Endothelial cell of umbilical vein (primary cell): ENCODE results near the gene PLSCR1. TPM values are rescaled to one million over a fixed set of nuclear protein-coding genes. Genes with fewer than 3 reads are reported as not detected.

Experiments
- BruUV-seq: library from RNA; stranded (reverse); fragments of 400-500 nt; replicated peaks from 2 replicates; lab custom pipeline; 2021; lab: Mats Ljungman, UMichigan
- CTCF ChIA-PET: fragments of 300-600, 350-600 bp; sonication (Branson Sonifier 250); formaldehyde crosslinking; loops from one replicate; lab custom pipeline; 2021; ENCODE audit warnings: antibody characterized with exemption, inconsistent platforms; lab: Charles Lee
- POLR2A ChIA-PET: fragments of 300-600, 350-600 bp; sonication (Branson Sonifier 250); formaldehyde crosslinking; loops from one replicate; lab custom pipeline; 2021; ENCODE audit warnings: antibody characterized with exemption, inconsistent platforms; lab: Charles Lee
- DNase-seq: peaks from one replicate; pipeline ENCODE4 v3.0.0-alpha.2; 2011; ENCODE audit warnings: low read depth, low spot score
- FAIRE-seq: peaks from 2 replicates; lab custom pipeline; 2011; peaks lifted over from hg19 to GRCh38; lab: Jason Lieb, UNC
- H2AFZ ChIP-seq: 2 replicates; pipeline ENCODE4 v1.6.0; 2012; ENCODE audit warnings: low read depth, low read length, control low read depth, inconsistent platforms
- H3K27ac ChIP-seq: 2 replicates; pipeline ENCODE4 v1.5.1; 2011; ENCODE audit warnings: low read depth, mild to moderate bottlenecking, control low read depth, low read length, moderate library complexity; ENCODE audit not compliant: insufficient read depth
- H3K27me3 ChIP-seq, 2 experiments: 2 replicates each; pipeline versions ENCODE4 v1.6.0 to v1.6.1; 2011; ENCODE audit warnings: low read length in 2 of 2, mixed read lengths in 1 of 2; ENCODE audit not compliant: control insufficient read depth in 2 of 2, insufficient read depth in 2 of 2
- H3K36me3 ChIP-seq, 2 experiments: 2 replicates in 1 of 2; 3 replicates in 1 of 2; pipeline ENCODE4 v1.5.1; 2011; ENCODE audit warnings: low read length in 2 of 2, mild to moderate bottlenecking in 1 of 2, moderate library complexity in 1 of 2; ENCODE audit not compliant: control insufficient read depth in 2 of 2, insufficient read depth in 2 of 2; ENCODE audit errors: extremely low read depth in 1 of 2
- H3K4me1 ChIP-seq: 3 replicates; pipeline ENCODE4 v1.5.1; 2011; ENCODE audit warnings: mild to moderate bottlenecking, low read length; ENCODE audit not compliant: control insufficient read depth, insufficient read depth; ENCODE audit errors: extremely low read depth
- H3K4me2 ChIP-seq: 2 replicates; pipeline ENCODE4 v1.6.1; 2011; ENCODE audit warnings: low read length, control low read depth, mixed read lengths; ENCODE audit not compliant: insufficient read depth
- H3K4me3 ChIP-seq, 3 experiments: fragments of 200-600 bp in 1 of 3; sonication (generic), shearing (Covaris generic) in 1 of 3; replicated peaks in 1 of 3; 2 replicates each; pipeline ENCODE4 v1.5.1; 2011 to 2016; ENCODE audit warnings: control low read depth in 3 of 3, low read length in 3 of 3, mild to moderate bottlenecking in 2 of 3, inconsistent platforms in 1 of 3, low read depth in 1 of 3, moderate library complexity in 1 of 3; ENCODE audit not compliant: insufficient read depth in 1 of 3
- H3K79me2 ChIP-seq: 2 replicates; pipeline ENCODE4 v1.6.0; 2012; ENCODE audit warnings: low read length, inconsistent platforms; ENCODE audit not compliant: control insufficient read depth, insufficient read depth
- H3K9ac ChIP-seq: replicated peaks from 2 replicates; pipeline ENCODE3; 2011; ENCODE audit warnings: low read length, control low read depth; ENCODE audit not compliant: insufficient read depth; ENCODE audit errors: extremely low read depth
- H3K9me1 ChIP-seq: replicated peaks from 3 replicates; pipeline ENCODE4 v1.6.0; 2011; ENCODE audit warnings: mild to moderate bottlenecking, low read length; ENCODE audit not compliant: control insufficient read depth, insufficient read depth; ENCODE audit errors: extremely low read depth
- H3K9me3 ChIP-seq: replicated peaks from 2 replicates; pipeline ENCODE4 v1.5.1; 2012; ENCODE audit warnings: low read length, inconsistent platforms; ENCODE audit not compliant: control insufficient read depth, insufficient read depth
- H4K20me1 ChIP-seq: replicated peaks from 2 replicates; pipeline ENCODE3; 2011; ENCODE audit warnings: mild to moderate bottlenecking, low read length; ENCODE audit not compliant: control insufficient read depth, insufficient read depth; ENCODE audit errors: extremely low read depth
- CTCF ChIP-seq, 2 donors: IDR thresholded peaks; 1 replicate in 1 of 2; 2 replicates in 1 of 2; pipeline ENCODE4 v1.5.1; 2011; ENCODE audit warnings: low read length in 2 of 2, mild to moderate bottlenecking in 2 of 2, moderate library complexity in 2 of 2, control low read depth in 1 of 2, inconsistent platforms in 1 of 2, low read depth in 1 of 2; ENCODE audit not compliant: insufficient read depth in 1 of 2; ENCODE audit errors: extremely low read depth in 1 of 2
- EZH2 ChIP-seq: IDR thresholded peaks from 2 replicates; pipeline ENCODE4 v1.6.1; 2012; ENCODE audit warnings: borderline replicate concordance, low read depth, mild to moderate bottlenecking, moderate library complexity, low read length, inconsistent platforms; ENCODE audit not compliant: severe bottlenecking
- FOS ChIP-seq: IDR thresholded peaks from 2 replicates; pipeline ENCODE4 v1.6.1; 2011; ENCODE audit warnings: mild to moderate bottlenecking, low read length, moderate library complexity, borderline replicate concordance; ENCODE audit not compliant: insufficient read depth
- GATA2 ChIP-seq: IDR thresholded peaks from 2 replicates; pipeline ENCODE4 v1.7.0; 2011; ENCODE audit warnings: low read depth, mild to moderate bottlenecking, moderate library complexity, mixed read lengths, low read length; ENCODE audit not compliant: insufficient read length, insufficient read depth
- MAX ChIP-seq: IDR thresholded peaks from 2 replicates; pipeline ENCODE4 v1.6.1; 2011; ENCODE audit not compliant: insufficient read depth, insufficient read length
- MYC ChIP-seq: IDR thresholded peaks from one replicate; pipeline ENCODE4 v1.6.1; 2011; ENCODE audit warnings: mild to moderate bottlenecking, low read depth, low read length
- POLR2A ChIP-seq: IDR thresholded peaks from 2 replicates; pipeline ENCODE4 v1.6.1; 2012; ENCODE audit warnings: low read depth, mild to moderate bottlenecking, control low read depth, low read length
- dilution Hi-C: fragments of 300-500 bp; cut with MboI; formaldehyde crosslinking; loops from one replicate; pipeline ENCODE4 v1.15.0; 2019; ENCODE audit warnings: low sequenced_read_pairs; ENCODE audit not compliant: extremely low pct_ligation_motif_present
- intact Hi-C: fragments of 100-400 bp; cut with micrococcal nuclease; formaldehyde crosslinking; loops from one replicate; pipeline ENCODE4 v1.10.0; 2022
- polyA plus RNA-seq, 4 experiments: library from polyadenylated mRNA; depleted of rRNA in 3 of 4; stranded (reverse) in 3 of 4; unstranded in 1 of 4; fragments of >200 nt; gene quantifications; 2 replicates each; pipeline versions ENCODE4 v1.2.1 to v1.2.3, GENCODE V29; 2011 to 2012; ENCODE audit warnings: missing spikeins in 1 of 4
- total RNA-seq: library from RNA; stranded (reverse); gene quantifications from 2 replicates; pipeline ENCODE4 v1.2.3, GENCODE V29; 2021

The PLSCR1 gene
- total and polyA plus RNA-seq, 2 donors (not counting 3 experiments of a cell fraction or from before 2014, with no cell fraction given), result 53.2 to 78.7 TPM

- no peak for FAIRE-seq
- H3K79me2 ChIP-seq, result peaks cover 40% of the 10 kb centered on the region
- intact Hi-C loops (loop anchor here (2.0 to 5.0 kb wide), 3 partner anchors 84 to 292 kb away; partner anchors contain the start of gene PLSCR4), dilution Hi-C loops (no loop called here)
- peak overlapping the region; percentile 97 for H3K4me2 ChIP-seq
- no peaks in the 10 kb centered on the region for H4K20me1 ChIP-seq
- BruUV-seq, result no TSS peak
- H3K27ac ChIP-seq, result peak overlapping the region; percentile 78
- no peak for DNase-seq
- H2AFZ ChIP-seq, result no peak overlapping the region
- TF ChIP-seq MAX (no peak), POLR2A (no peak), CTCF (IDR thresholded peaks at IDR 0.05; ENCODE audit: extremely low read depth in 1 of 2, insufficient read depth in 1 of 2, low read depth in 1 of 2, low read length in 2 of 2) (no peak), EZH2 (no peak), MYC (no peak), FOS (no peak), GATA2 (no peak)
- no peaks in the 10 kb centered on the region for H3K9me3 ChIP-seq
- peaks cover 9% of the 10 kb centered on the region for H3K4me1 ChIP-seq
- ChIA-PET CTCF (interaction anchor here (0.6 to 2.5 kb wide), 7 partner anchors 12 to 216 kb away, joined by 3 to 11 read pairs (median 3); no protein-coding TSS in a partner anchor), POLR2A (interaction anchor here (0.6 kb wide), 1 partner anchor 36 kb away, joined by 3 read pairs; no protein-coding TSS in a partner anchor)
- H3K9ac ChIP-seq, result peak overlapping the region; percentile 87
- H3K36me3 ChIP-seq, result no peaks in the 10 kb centered on the region
- no peaks in the 10 kb centered on the region for H3K9me1 ChIP-seq
- peak overlapping the region in 2 of 3 experiments; percentile 66 to 78 for H3K4me3 ChIP-seq
- no peaks in the 10 kb centered on the region for H3K27me3 ChIP-seq
Observed at GRCh38 chr3:146542978-146543377, 1.4 kb downstream of the PLSCR1 start.
